Activated T-cell treated with anti-CD3 and anti-CD28 coated beads, Interleukin-2, amount 50 U/mL, for 4 hours (primary cell): Measurements from ENCODE around the gene CGA. TPM values are rescaled to one million over a fixed set of nuclear protein-coding genes. Genes with fewer than 3 reads are reported as not detected.
"Not testable (repeated sequence)": the region's sequence is repeated elsewhere in the genome, so short reads cannot be mapped to it uniquely, and the experiment has no call there.

Experiments
- ATAC-seq, 2 donors: fragments of 200-7000 bp; cut with Tn5 transposase; one replicate each; pipeline ENCODE4 v1.10.0; 2021
- DNase-seq: peaks from one replicate; pipeline ENCODE4 v3.0.0-alpha.2; 2020
- H3K27me3 Mint-ChIP-seq: one replicate; pipeline ENCODE4 v1.8.0; 2021; ENCODE audit warnings: low read depth, mixed read lengths
- H3K36me3 Mint-ChIP-seq: one replicate; pipeline ENCODE4 v1.8.0; 2022; ENCODE audit warnings: mixed read lengths; ENCODE audit not compliant: insufficient read depth
- H3K4me1 Mint-ChIP-seq: one replicate; pipeline ENCODE4 v1.8.0; 2021; ENCODE audit warnings: low read depth, mixed read lengths
- H3K4me3 Mint-ChIP-seq: one replicate; pipeline ENCODE4 v1.8.0; 2021; ENCODE audit warnings: mild to moderate bottlenecking, moderate library complexity, mixed read lengths
- H3K9me3 Mint-ChIP-seq: one replicate; pipeline ENCODE4 v1.8.0; 2021; ENCODE audit warnings: mixed read lengths
- total RNA-seq, 3 donors: library from RNA; stranded (reverse); gene quantifications; one replicate each; pipeline ENCODE4 v1.2.1, GENCODE V29; 2021

Gene CGA
- total RNA-seq: not detected

DNA sequence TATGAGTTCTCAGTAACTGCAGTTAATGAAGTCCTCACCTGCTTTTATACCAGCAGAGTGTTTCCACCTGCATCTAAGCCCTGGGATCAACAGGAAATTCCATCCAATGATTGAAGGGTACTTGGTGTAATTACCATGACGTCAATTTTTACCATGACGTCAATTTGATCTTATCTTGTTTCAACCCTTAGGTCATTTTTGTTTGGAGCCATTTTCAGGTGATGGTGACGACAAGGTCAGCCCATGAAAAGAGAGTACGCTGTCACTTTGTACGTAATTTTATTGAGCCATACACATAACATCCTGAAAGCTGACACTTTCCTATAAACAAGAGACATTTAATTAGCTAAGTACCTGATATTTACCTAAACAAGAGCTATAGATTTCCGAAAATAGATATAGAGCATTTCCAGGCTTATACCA, at the start of gene CGA:
TSS of gene CGA (minus strand) at position 20 of the 423 bp plus-strand sequence. CDS start 6,906 bp downstream, outside the sequence.
- Mint-ChIP-seq H3K36me3 (no peaks in the 10 kb centered on the region), H3K27me3 (peaks cover 10% of the 10 kb centered on the region), H3K9me3 (no peaks in the 10 kb centered on the region), H3K4me3 (no peak within 1 kb of the TSS), H3K4me1 (no peaks in the 10 kb centered on the region)
- ATAC-seq (no peak), DNase-seq (no peak)

DNA sequence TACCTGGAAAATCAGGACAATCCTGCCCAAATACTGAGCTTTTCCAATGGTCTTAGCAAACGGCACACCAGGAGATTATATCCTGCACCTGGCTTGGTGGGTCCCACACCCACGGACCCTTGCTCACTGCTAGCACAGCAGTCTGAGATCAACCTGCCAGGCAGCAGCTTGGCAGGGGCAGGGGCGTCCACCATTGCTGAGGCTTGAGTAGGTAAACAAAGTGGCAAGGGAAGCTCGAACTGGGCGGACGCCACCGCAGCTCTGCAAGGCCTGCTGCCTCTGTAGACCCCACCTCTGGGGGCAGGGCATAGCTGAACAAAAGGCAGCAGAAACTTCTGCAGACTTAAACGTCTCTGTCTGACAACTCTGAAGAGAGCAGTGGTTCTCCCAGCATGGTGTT, 45.0 kb upstream of the CGA start:
- not testable (repeated sequence) for H3K27me3 Mint-ChIP-seq, DNase-seq, H3K9me3 Mint-ChIP-seq, ATAC-seq, H3K4me1 Mint-ChIP-seq, H3K36me3 Mint-ChIP-seq, H3K4me3 Mint-ChIP-seq

DNA sequence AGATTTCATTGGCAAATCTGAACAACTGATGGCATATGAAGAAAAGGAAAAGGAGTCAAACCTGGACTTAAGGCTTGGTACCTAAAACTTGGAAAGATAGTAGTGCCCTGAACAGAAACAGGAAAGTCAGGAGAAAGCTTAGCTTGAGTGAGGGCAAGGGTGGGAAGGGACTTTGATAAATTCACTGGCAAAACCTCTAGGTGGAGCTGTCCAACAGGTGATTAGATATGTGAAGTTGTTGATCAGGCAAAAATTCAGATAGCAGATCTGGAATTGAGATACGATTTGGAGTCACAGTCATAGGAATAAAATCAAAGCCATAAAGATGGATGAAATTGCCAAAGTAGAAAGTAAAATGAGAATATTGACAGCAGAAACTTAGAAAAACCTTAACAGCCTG, 44.3 kb upstream of the CGA start:
- Mint-ChIP-seq H3K36me3 (no peaks in the 10 kb centered on the region), H3K4me1 (peaks cover 2% of the 10 kb centered on the region), H3K27me3 (peaks cover 8% of the 10 kb centered on the region), H3K9me3 (no peaks in the 10 kb centered on the region), H3K4me3 (no peak overlapping the region)
- peak; percentile 26 for DNase-seq
- ATAC-seq: peak; percentile 73 to 76

DNA sequence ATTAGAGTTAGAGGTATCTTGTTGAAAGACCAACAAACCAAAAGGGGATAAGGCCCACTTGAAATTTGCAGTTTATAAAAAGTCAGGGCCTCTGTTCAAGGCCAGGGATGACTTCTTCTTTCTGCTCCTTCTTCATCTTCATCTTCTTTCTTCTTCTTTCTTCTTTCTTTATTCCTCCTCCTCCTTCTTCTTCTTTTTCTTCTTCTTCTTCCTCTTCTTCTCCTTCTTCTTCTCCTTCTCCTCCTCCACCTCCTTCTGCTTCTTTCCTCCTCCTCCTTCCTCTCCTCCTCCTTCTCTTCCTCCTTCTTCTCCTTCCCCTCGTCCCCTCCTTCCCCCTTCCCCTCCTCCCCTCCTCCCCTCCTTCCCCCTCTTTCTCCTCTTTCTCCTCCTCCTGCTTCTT, 42.1 kb upstream of the CGA start:
- no peak for ATAC-seq
- peaks cover 2% of the 10 kb centered on the region for H3K4me1 Mint-ChIP-seq
- DNase-seq: no peak
- peaks cover 8% of the 10 kb centered on the region for H3K27me3 Mint-ChIP-seq
- no peaks in the 10 kb centered on the region for H3K9me3 Mint-ChIP-seq
- no peak overlapping the region for H3K4me3 Mint-ChIP-seq
- H3K36me3 Mint-ChIP-seq: no peaks in the 10 kb centered on the region

DNA sequence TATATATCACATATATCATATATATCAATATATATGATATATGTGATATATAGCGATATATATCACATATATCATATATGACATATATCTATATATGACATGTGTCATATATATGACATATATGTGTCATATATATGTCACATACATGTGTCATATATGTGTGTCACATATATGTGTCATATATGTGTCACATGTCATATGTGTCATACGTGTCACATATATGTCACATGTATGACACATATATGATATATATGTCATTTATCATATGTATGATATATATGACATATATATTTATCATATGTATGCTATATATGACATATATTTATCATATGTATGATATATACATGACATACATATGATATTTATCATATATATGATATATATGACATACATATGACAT, 32.8 kb upstream of the CGA start:
- Mint-ChIP-seq H3K27me3 (peaks cover 8% of the 10 kb centered on the region), H3K36me3 (no peaks in the 10 kb centered on the region), H3K9me3 (peaks cover 7% of the 10 kb centered on the region), H3K4me1 (no peaks in the 10 kb centered on the region), H3K4me3 (no peak overlapping the region)
- ATAC-seq (no peak), DNase-seq (no peak)

DNA sequence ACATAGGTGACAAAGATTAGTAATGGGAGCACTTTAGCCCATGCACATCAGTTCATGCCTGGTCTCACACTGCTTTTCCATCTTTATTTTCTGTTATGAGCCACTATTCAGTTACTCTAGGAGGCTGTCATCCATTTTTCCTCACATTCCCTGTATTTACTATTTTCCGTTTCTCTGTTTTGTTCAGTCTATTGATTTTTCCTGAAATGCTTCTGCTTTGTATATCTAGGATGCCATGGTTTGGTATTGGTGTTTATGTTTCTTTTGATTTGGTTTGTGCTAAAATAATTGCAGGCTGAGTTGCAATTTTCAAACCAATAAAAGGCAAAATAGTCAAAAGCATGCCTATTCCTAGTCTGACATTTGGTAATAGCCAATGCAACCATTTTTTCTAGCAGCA, 31.6 kb upstream of the CGA start:
- Mint-ChIP-seq H3K9me3 (peaks cover 5% of the 10 kb centered on the region), H3K27me3 (peaks cover 17% of the 10 kb centered on the region), H3K36me3 (no peaks in the 10 kb centered on the region), H3K4me3 (no peak overlapping the region), H3K4me1 (no peaks in the 10 kb centered on the region)
- DNase-seq (no peak), ATAC-seq (no peak)

DNA sequence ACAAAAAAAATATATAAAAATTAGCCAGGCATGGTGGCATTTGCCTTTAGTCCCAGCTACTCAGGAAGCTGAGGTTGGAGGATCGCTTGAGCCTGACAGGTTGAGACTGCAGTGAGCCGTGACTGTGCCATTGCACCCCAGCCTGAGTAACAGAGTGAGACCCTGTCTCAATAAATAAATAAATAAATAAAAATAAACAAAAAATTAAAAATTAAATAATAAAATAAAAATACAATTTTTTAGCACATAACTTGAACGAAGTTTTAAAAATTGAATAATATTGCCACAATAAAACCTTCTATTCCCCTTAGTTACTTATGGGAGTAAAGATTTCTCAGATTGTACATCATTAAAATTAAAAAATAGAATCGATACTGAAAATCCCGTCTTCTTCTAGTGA, 29.2 kb upstream of the CGA start:
- Mint-ChIP-seq H3K36me3 (no peaks in the 10 kb centered on the region), H3K4me3 (no peak overlapping the region), H3K27me3 (peaks cover 25% of the 10 kb centered on the region), H3K9me3 (no peaks in the 10 kb centered on the region), H3K4me1 (no peaks in the 10 kb centered on the region)
- ATAC-seq (no peak), DNase-seq (no peak)

DNA sequence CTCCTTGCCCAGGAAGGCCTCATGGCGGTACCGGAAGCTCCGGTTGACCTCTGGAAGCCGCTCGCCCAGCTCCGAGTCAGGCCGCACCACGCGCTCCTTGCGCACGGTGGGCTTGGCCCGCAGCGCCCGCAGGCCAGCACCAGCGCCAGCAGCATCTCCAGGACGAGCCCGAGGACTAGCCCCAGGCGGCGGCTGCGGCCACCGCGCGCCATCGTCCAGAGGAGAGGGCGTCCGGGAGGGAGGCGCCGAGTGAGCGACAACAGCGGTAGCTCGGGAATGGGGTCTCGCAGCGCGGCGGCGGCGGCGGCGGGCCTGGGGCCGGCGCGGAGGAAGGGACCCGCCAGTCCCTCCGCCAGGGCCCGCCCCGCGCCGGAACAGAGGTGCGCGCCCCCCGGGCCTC, 27.6 kb upstream of the CGA start:
- ATAC-seq (no peak), DNase-seq (no peak)
- peaks cover 25% of the 10 kb centered on the region for H3K27me3 Mint-ChIP-seq
- no peaks in the 10 kb centered on the region for H3K4me1 Mint-ChIP-seq
- H3K4me3 Mint-ChIP-seq: no peak overlapping the region
- H3K9me3 Mint-ChIP-seq: no peaks in the 10 kb centered on the region
- no peaks in the 10 kb centered on the region for H3K36me3 Mint-ChIP-seq

DNA sequence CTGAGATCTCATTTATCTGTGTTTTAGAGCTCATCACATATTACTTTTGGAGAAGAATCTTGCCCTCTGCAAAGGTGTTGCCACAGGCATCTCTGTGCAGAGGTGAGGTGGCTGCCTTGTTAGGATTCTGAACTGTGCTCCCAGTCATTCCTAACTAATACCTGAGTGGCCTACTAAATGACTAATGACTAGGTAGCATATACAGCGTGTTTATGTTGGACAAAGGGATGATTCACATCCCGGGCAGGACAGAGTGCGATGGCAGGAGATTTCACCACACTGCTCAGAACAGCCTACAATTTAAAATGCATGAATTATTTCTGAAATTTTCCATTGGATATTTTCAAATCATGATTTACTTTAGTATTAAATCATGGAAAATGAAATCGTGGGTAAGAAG, 23.1 kb upstream of the CGA start:
- Mint-ChIP-seq H3K4me3 (no peak overlapping the region), H3K36me3 (no peaks in the 10 kb centered on the region), H3K27me3 (peaks cover 17% of the 10 kb centered on the region), H3K4me1 (peaks cover 3% of the 10 kb centered on the region), H3K9me3 (no peaks in the 10 kb centered on the region)
- ATAC-seq (no peak), DNase-seq (no peak)

DNA sequence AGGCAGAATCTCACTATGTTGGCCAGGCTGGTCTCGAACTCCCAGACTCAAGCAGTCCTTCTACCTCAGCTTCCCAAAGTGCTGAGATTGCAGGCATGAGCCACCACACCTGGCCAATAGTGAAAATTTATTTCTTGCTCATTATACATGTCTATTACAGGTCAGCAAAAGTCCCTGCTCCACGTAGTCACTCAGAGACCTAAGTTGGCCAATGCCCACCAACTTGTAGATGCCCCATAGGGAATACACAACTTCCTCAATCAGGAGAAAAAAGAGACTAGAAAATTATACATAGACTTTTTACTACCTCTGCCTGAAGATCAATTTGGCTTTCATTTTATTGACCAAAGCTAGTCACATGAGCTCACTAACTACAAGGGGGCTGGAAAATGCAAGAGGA, 22.0 kb upstream of the CGA start:
- DNase-seq: no peak
- H3K27me3 Mint-ChIP-seq: peaks cover 14% of the 10 kb centered on the region
- H3K4me3 Mint-ChIP-seq: no peak overlapping the region
- H3K36me3 Mint-ChIP-seq: no peaks in the 10 kb centered on the region
- H3K4me1 Mint-ChIP-seq: peaks cover 3% of the 10 kb centered on the region
- no peak for ATAC-seq
- H3K9me3 Mint-ChIP-seq: no peaks in the 10 kb centered on the region

DNA sequence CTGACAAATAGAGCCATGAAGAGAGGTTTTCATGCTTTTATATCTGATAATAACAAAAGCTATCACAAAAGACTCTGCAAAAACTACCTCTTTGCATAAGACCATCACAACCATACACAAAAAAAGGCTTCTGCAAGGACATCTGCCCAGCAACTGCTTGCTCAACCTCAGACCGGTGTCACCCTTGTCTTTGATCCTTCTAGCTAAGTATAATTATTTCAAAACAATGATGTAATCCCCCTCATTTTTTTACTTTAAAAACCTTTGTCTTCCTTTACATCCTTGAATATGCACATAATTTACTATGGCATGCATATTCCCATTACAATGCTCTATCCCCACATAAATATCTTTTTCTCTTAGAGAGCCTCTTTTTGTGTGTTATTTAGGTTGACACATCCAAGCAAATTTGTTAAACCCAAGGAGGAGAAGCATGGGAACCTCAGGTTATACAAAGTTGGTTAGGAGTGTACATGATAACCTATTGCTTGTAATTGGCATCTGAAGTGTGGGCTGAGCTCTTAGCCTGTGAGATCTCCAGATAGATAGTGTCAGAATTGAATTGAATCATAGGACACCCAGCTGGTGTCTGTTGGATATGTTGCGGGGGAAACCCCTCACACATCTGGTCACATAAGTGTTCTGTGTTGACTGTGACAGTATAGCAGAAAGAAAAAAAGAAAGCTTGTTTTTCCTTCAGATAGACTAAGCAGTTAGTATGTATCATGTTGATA, 20.7 kb upstream of the CGA start:
- ATAC-seq: peak; percentile 88 to 90
- H3K9me3 Mint-ChIP-seq: no peaks in the 10 kb centered on the region
- H3K4me3 Mint-ChIP-seq: no peak overlapping the region
- H3K27me3 Mint-ChIP-seq: peaks cover 9% of the 10 kb centered on the region
- H3K4me1 Mint-ChIP-seq: peaks cover 3% of the 10 kb centered on the region
- no peak for DNase-seq
- no peaks in the 10 kb centered on the region for H3K36me3 Mint-ChIP-seq

DNA sequence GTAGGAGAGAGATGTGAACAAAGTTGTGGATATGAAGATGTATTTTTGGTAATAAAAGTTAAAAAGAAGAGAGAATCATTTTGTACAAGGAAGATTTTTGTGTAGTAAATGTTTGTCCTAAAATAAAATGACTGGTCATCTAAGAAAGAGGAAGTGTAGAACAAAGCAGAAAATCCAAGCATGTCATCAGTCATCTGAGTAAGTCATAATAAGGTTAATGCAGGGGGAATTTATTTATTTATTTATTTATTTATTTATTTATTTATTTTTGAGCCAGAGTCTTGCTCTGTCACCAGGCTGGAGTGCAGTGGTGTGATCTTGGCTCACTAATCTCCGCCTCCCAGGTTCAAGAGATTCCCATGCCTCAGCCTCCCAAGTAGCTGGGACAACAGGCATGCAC, 15.7 kb upstream of the CGA start:
- H3K27me3 Mint-ChIP-seq: peaks cover 7% of the 10 kb centered on the region
- DNase-seq (no peak), ATAC-seq (no peak)
- peaks cover 2% of the 10 kb centered on the region for H3K4me1 Mint-ChIP-seq
- no peaks in the 10 kb centered on the region for H3K36me3 Mint-ChIP-seq
- H3K9me3 Mint-ChIP-seq: no peaks in the 10 kb centered on the region
- H3K4me3 Mint-ChIP-seq: no peak overlapping the region

DNA sequence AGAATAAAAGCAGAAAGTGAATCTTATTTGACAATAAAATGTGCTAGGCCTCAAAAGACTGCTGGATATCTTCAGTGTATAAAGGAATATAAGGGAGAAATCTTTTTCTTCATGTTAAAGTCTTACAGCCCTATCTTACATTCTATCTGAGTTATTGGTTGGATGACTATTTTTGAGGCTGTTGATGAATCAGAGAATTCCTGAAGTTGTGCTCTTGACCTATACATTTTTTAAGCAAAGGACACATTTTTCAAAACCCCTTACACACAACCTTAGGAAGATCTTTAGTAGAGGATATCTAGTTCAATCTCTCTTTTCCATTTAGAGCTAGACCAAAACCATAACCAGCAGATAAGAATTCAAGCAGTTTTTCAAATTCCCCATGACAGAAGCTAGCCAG, 10.9 kb upstream of the CGA start:
- no peak overlapping the region for H3K4me3 Mint-ChIP-seq
- DNase-seq (no peak), ATAC-seq (no peak)
- H3K9me3 Mint-ChIP-seq: no peaks in the 10 kb centered on the region
- peaks cover 5% of the 10 kb centered on the region for H3K27me3 Mint-ChIP-seq
- H3K36me3 Mint-ChIP-seq: no peaks in the 10 kb centered on the region
- H3K4me1 Mint-ChIP-seq: no peaks in the 10 kb centered on the region

DNA sequence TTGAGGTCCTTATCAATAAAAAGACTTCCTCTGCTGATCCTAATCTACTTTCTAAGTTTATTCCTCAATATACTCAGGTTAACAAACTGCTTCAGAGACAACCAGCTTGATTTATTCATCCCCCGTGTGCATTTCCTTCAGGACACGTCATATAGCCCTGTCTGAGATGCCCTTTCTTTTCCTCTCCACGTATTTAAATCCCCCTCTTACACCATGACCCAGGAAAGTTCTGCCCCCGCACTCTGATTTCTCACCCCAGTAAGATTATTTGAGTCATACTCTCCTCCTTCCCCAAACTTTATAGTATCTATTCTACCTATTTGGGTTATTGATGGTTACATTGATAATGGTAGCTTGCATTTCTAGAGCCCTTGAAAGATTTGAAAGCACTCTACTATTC, 9.8 kb upstream of the CGA start:
- Mint-ChIP-seq H3K4me3 (no peak overlapping the region), H3K27me3 (peaks cover 2% of the 10 kb centered on the region), H3K36me3 (no peaks in the 10 kb centered on the region), H3K9me3 (no peaks in the 10 kb centered on the region), H3K4me1 (no peaks in the 10 kb centered on the region)
- DNase-seq (no peak), ATAC-seq (peak; percentile 38 to 43)

DNA sequence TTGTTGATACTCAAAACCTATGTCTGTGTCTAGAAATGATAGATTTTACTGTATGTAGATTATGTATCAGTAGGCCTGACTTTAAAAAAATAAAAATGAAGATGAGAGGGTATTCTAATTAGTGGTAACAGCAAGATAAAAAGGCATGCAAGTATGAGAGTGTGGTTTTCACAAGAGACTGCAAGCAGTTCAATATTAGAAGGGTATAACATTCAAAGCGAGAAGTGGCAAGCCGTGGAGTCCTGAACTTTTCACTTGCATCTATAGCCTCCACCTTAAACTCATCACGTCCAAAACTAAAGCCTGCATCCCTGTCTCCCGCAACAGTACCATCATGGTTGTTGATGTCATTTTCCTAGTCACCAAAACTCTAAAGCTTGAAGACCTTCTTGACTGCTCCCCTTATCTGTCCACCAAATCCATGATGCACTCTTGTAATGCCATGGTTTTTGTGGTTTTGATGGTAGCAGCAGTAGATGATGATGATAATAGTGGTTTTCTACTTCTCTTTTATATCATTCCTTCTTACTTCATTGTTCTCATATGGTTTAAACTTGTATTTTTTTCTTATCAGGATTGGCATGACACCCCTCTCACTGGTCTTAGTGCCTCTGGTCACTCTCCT, 9.2 kb upstream of the CGA start:
- no peaks in the 10 kb centered on the region for H3K9me3 Mint-ChIP-seq
- no peaks in the 10 kb centered on the region for H3K4me1 Mint-ChIP-seq
- DNase-seq (no peak), ATAC-seq (peak; percentile 50 to 55)
- no peak overlapping the region for H3K4me3 Mint-ChIP-seq
- H3K36me3 Mint-ChIP-seq: no peaks in the 10 kb centered on the region
- H3K27me3 Mint-ChIP-seq: no peaks in the 10 kb centered on the region
